Osteocyte (in vitro differentiated cells): Measurements from ENCODE around the gene TPP1. TPM values are rescaled to one million over a fixed set of nuclear protein-coding genes. Genes with fewer than 3 reads are reported as not detected.

Experiments
- DNase-seq: peaks from one replicate; pipeline ENCODE4 v3.0.0; 2021; ENCODE audit warnings: mixed read lengths; ENCODE audit not compliant: unreplicated experiment; ENCODE audit errors: extremely low spot score
- H3K27ac Mint-ChIP-seq: one replicate; pipeline ENCODE4 v1.8.0; 2021; ENCODE audit warnings: mild to moderate bottlenecking, mixed read lengths; ENCODE audit not compliant: unreplicated experiment
- H3K27me3 Mint-ChIP-seq: one replicate; pipeline ENCODE4 v1.8.0; 2021; ENCODE audit warnings: mixed read lengths; ENCODE audit not compliant: unreplicated experiment
- H3K36me3 Mint-ChIP-seq: one replicate; pipeline ENCODE4 v1.8.0; 2021; ENCODE audit warnings: mixed read lengths; ENCODE audit not compliant: unreplicated experiment
- H3K4me1 Mint-ChIP-seq: one replicate; pipeline ENCODE4 v1.8.0; 2021; ENCODE audit warnings: mixed read lengths; ENCODE audit not compliant: unreplicated experiment
- H3K4me3 Mint-ChIP-seq: one replicate; pipeline ENCODE4 v1.8.0; 2021; ENCODE audit warnings: mild to moderate bottlenecking, moderate library complexity, mixed read lengths; ENCODE audit not compliant: unreplicated experiment
- H3K9me3 Mint-ChIP-seq: one replicate; pipeline ENCODE4 v1.8.0; 2021; ENCODE audit warnings: mixed read lengths; ENCODE audit not compliant: unreplicated experiment
- CTCF ChIP-seq: fragments of 200-600 bp; sonication (generic); IDR thresholded peaks from 2 replicates; pipeline ENCODE4 v1.5.0; 2021; ENCODE audit warnings: antibody characterized with exemption, mild to moderate bottlenecking, moderate library complexity
- total RNA-seq: library from RNA; stranded (reverse); gene quantifications from 2 replicates; pipeline ENCODE4 v1.2.1, GENCODE V29; 2021

The TPP1 gene
- total RNA-seq, 1 donor from 2014 or later = 157 TPM

- H3K27ac Mint-ChIP-seq = peak overlapping the region; percentile 39
- no peak for TF ChIP-seq CTCF
- DNase-seq = no peak
- H3K4me3 Mint-ChIP-seq = no peak overlapping the region
- peaks cover 18% of the 10 kb centered on the region for H3K4me1 Mint-ChIP-seq
- no peaks in the 10 kb centered on the region for H3K36me3 Mint-ChIP-seq
- no peaks in the 10 kb centered on the region for H3K27me3 Mint-ChIP-seq
- H3K9me3 Mint-ChIP-seq = no peaks in the 10 kb centered on the region
Observed at GRCh38 chr11:6663794-6664469, 44.7 kb upstream of the TPP1 start.

GRCh38 chr11:6660712-6661111 lies 41.5 kb upstream of the TPP1 start:
- no peak for TF ChIP-seq CTCF
- no peak for DNase-seq
- Mint-ChIP-seq H3K27ac (no peak overlapping the region), H3K4me1 (peaks cover 30% of the 10 kb centered on the region), H3K4me3 (no peak overlapping the region), H3K36me3 (no peaks in the 10 kb centered on the region), H3K27me3 (no peaks in the 10 kb centered on the region), H3K9me3 (no peaks in the 10 kb centered on the region)

- Mint-ChIP-seq H3K36me3 (no peaks in the 10 kb centered on the region), H3K9me3 (no peaks in the 10 kb centered on the region), H3K4me1 (peaks cover 19% of the 10 kb centered on the region), H3K27ac (no peak overlapping the region), H3K27me3 (no peaks in the 10 kb centered on the region), H3K4me3 (no peak overlapping the region)
- no peak for TF ChIP-seq CTCF
- DNase-seq = no peak
Observed at GRCh38 chr11:6658647-6659046, 39.4 kb upstream of the TPP1 start.

- H3K36me3 Mint-ChIP-seq = no peaks in the 10 kb centered on the region
- peaks cover 12% of the 10 kb centered on the region for H3K4me1 Mint-ChIP-seq
- TF ChIP-seq CTCF = no peak
- no peaks in the 10 kb centered on the region for H3K9me3 Mint-ChIP-seq
- no peak for DNase-seq
- H3K4me3 Mint-ChIP-seq = no peak overlapping the region
- H3K27ac Mint-ChIP-seq = no peak overlapping the region
- no peaks in the 10 kb centered on the region for H3K27me3 Mint-ChIP-seq
Observed at GRCh38 chr11:6657346-6657745, 38.1 kb upstream of the TPP1 start.

- no peak for DNase-seq
- H3K27ac Mint-ChIP-seq = no peak overlapping the region
- H3K36me3 Mint-ChIP-seq = no peaks in the 10 kb centered on the region
- H3K4me3 Mint-ChIP-seq = peak overlapping the region; percentile 82
- H3K27me3 Mint-ChIP-seq = no peaks in the 10 kb centered on the region
- H3K4me1 Mint-ChIP-seq = peaks cover 12% of the 10 kb centered on the region
- TF ChIP-seq CTCF = no peak
- no peaks in the 10 kb centered on the region for H3K9me3 Mint-ChIP-seq
Observed at GRCh38 chr11:6656936-6657335, 37.7 kb upstream of the TPP1 start.
